Measurements from ENCODE around the gene MGAM2.

MGAM2 gene

DNA sequence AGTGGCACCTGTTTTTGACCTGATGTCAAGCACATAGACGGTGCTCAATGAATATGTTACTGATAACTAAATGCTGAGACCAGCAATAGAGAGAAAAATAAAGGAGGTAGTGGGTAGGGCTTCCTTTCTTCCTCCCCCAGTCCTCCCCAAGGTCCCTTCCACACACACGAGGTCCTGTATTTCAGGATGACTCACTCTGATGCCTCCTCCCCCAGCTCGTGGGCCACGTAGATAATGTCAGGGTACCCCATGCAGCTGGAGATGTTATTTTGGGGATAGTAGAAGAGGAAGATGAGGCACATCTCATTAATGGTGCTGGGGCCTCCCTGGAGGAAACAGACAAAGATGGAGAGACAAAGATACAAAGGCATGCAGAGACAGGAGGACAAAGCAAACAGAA lies 129.0 kb downstream of the MGAM2 start:
- Histone ChIP-seq H3K27ac (replicated peaks) (no peak overlapping the region), H3K27me3 (ENCODE audit: insufficient read depth, poor library complexity, severe bottlenecking) (peaks cover 4% of the 10 kb centered on the region), H3K4me3 (replicated peaks; ENCODE audit: insufficient read depth, low read length) (no peak overlapping the region)
- DNase-seq (ENCODE audit: low read depth in 1 of 2, low spot score in 1 of 2) = no peak
- TF ChIP-seq GABPA (IDR thresholded peaks at IDR 0.05; ENCODE audit: low read depth) = no peak
- TF ChIP-seq, protein P1, sequence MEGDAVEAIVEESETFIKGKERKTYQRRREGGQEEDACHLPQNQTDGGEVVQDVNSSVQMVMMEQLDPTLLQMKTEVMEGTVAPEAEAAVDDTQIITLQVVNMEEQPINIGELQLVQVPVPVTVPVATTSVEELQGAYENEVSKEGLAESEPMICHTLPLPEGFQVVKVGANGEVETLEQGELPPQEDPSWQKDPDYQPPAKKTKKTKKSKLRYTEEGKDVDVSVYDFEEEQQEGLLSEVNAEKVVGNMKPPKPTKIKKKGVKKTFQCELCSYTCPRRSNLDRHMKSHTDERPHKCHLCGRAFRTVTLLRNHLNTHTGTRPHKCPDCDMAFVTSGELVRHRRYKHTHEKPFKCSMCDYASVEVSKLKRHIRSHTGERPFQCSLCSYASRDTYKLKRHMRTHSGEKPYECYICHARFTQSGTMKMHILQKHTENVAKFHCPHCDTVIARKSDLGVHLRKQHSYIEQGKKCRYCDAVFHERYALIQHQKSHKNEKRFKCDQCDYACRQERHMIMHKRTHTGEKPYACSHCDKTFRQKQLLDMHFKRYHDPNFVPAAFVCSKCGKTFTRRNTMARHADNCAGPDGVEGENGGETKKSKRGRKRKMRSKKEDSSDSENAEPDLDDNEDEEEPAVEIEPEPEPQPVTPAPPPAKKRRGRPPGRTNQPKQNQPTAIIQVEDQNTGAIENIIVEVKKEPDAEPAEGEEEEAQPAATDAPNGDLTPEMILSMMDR (IDR thresholded peaks at IDR 0.05; ENCODE audit: insufficient read depth, low read length) = no peak
- no peak for TF ChIP-seq SPI1 (IDR thresholded peaks at IDR 0.05; ENCODE audit: borderline replicate concordance, low read depth)
- TF ChIP-seq POLR2AphosphoS5 (IDR thresholded peaks at IDR 0.05; ENCODE audit: low read depth) = no peak
- TF ChIP-seq, protein P2, sequence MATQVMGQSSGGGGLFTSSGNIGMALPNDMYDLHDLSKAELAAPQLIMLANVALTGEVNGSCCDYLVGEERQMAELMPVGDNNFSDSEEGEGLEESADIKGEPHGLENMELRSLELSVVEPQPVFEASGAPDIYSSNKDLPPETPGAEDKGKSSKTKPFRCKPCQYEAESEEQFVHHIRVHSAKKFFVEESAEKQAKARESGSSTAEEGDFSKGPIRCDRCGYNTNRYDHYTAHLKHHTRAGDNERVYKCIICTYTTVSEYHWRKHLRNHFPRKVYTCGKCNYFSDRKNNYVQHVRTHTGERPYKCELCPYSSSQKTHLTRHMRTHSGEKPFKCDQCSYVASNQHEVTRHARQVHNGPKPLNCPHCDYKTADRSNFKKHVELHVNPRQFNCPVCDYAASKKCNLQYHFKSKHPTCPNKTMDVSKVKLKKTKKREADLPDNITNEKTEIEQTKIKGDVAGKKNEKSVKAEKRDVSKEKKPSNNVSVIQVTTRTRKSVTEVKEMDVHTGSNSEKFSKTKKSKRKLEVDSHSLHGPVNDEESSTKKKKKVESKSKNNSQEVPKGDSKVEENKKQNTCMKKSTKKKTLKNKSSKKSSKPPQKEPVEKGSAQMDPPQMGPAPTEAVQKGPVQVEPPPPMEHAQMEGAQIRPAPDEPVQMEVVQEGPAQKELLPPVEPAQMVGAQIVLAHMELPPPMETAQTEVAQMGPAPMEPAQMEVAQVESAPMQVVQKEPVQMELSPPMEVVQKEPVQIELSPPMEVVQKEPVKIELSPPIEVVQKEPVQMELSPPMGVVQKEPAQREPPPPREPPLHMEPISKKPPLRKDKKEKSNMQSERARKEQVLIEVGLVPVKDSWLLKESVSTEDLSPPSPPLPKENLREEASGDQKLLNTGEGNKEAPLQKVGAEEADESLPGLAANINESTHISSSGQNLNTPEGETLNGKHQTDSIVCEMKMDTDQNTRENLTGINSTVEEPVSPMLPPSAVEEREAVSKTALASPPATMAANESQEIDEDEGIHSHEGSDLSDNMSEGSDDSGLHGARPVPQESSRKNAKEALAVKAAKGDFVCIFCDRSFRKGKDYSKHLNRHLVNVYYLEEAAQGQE (IDR thresholded peaks at IDR 0.05; ENCODE audit: insufficient replicate concordance, low read depth) = no peak

DNA sequence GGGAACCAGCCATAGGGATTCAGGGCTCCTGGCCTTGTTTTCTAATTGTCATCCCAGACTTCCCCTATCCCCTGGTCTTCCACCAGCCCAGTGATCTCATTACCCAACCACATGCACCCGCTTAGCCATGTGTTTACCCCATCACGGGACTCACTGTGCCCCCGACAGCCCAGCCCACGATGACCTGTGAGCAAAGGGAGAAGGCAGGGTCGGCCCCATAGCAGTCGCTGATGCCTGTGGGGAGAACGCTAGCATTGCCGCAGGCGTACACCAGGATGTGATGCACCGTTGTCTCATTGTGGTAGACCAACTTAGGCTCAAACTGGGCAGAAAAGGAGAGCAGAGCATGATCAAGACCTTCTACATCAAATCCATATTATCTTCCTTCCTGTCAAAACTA lies 132.3 kb downstream of the MGAM2 start:
- Histone ChIP-seq H3K27ac (replicated peaks) (no peak overlapping the region), H3K27me3 (ENCODE audit: insufficient read depth, poor library complexity, severe bottlenecking) (no peaks in the 10 kb centered on the region), H3K4me3 (replicated peaks; ENCODE audit: insufficient read depth, low read length) (no peak overlapping the region)
- TF ChIP-seq SPI1 (IDR thresholded peaks at IDR 0.05; ENCODE audit: borderline replicate concordance, low read depth) = no peak
- no peak for TF ChIP-seq POLR2AphosphoS5 (IDR thresholded peaks at IDR 0.05; ENCODE audit: low read depth)
- TF ChIP-seq, protein P1 (IDR thresholded peaks at IDR 0.05; ENCODE audit: insufficient read depth, low read length) = no peak
- no peak for TF ChIP-seq GABPA (IDR thresholded peaks at IDR 0.05; ENCODE audit: low read depth)
- TF ChIP-seq, protein P2 (IDR thresholded peaks at IDR 0.05; ENCODE audit: insufficient replicate concordance, low read depth) = no peak
- no peak for DNase-seq (ENCODE audit: low read depth in 1 of 2, low spot score in 1 of 2)

DNA sequence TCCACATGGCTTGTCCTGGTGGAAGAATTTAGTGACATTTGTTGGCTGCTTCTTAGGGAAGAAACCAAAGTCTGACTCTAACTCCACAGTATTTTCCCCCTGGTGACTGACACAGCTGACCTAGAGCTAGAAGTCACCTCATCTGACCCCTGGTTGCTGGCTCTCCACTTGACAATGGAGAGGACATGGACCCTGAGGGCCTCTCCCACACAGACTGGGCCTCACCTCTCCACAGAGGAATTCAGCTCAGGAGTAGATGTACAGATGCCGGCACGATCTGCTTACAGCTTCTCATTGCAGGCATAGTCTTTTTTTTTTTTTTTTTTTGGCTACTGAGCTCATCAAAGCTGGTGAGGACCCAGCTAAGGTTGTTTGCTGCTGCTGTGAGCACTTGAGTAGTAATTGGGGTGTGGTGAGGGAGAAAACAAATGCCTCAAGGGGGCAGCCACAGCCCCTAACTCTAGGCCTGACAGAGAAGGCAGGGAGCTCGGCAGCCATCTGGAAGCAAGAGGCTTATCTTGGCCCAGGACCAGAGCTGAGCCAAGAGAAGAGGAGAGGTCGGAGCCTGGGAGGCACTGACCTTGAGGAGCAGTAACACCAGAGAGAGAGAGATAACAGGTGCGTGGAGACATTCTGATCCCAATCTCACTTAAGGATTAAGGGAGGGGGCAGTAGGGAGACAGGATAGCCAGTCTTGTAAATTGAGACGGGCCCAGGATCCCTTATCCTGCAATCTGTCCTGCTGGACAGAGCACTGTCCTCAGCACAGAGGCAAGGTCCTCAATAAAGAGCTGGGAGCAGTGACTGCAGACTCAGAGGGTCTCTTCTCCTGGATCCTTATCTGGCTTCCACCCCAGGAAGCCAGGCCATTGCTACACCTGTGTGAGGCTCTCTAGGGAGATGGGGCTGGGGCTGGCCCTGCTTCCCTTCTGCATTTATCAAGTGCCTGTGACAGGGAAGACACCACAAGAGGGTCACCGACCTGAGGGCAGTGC lies 136.9 kb downstream of the MGAM2 start:
- no peak for DNase-seq (ENCODE audit: low read depth in 1 of 2, low spot score in 1 of 2)
- Histone ChIP-seq H3K27me3 (ENCODE audit: insufficient read depth, poor library complexity, severe bottlenecking) (no peaks in the 10 kb centered on the region), H3K4me3 (replicated peaks; ENCODE audit: insufficient read depth, low read length) (no peak overlapping the region), H3K27ac (replicated peaks) (no peak overlapping the region)
- TF ChIP-seq, protein P1 (IDR thresholded peaks at IDR 0.05; ENCODE audit: insufficient read depth, low read length) = no peak

All from HL-60 (cell line).